Measurements from ENCODE around the gene MS4A6A.
"Not testable (repeated sequence)": the region's sequence is repeated elsewhere in the genome, so short reads cannot be mapped to it uniquely, and the experiment has no call there.

MS4A6A gene, protein sequence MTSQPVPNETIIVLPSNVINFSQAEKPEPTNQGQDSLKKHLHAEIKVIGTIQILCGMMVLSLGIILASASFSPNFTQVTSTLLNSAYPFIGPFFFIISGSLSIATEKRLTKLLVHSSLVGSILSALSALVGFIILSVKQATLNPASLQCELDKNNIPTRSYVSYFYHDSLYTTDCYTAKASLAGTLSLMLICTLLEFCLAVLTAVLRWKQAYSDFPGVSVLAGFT

DNA sequence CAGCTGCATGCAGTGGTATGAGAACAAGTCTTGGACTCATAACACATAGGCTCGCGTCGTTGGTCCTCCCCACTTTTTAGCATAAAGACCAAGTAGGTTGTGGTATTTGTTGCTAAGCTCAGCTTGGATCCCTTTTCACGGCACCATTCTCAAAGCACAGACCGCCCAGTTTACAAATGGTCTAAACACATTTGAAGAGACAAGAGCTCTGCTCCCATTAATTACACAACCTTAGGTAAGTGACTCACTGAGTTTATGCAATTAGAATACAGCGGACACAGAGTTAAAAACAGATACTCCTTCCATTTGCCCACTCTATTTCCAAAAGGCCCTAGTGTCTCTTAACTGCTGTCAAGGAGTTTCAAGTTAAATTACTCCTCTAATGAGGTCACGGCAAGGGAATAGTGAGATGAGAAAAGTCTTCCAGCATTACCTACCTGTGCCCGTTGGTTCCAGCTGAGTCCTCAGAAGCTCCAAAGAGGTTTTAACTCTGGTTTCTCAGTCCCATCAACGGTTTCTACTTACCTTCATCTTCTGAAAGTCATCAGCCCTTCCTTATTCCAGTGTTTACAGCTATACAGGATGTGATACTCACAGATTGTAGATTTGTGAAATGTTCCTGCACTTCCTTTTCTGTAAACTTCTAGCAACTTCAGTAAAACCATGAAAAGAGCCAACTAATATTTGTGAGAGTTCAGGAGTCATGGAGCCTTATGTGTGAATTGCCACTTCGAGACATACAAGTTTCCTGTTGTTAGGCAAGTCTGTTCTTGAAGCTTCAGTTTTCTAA lies at the start of gene MS4A6A:
Gene MS4A6A, minus strand, starts transcription at position 543 of the 790 bp plus-strand sequence. CDS start 1,356 bp downstream, outside the sequence.
- DNase-seq = no peak

DNA sequence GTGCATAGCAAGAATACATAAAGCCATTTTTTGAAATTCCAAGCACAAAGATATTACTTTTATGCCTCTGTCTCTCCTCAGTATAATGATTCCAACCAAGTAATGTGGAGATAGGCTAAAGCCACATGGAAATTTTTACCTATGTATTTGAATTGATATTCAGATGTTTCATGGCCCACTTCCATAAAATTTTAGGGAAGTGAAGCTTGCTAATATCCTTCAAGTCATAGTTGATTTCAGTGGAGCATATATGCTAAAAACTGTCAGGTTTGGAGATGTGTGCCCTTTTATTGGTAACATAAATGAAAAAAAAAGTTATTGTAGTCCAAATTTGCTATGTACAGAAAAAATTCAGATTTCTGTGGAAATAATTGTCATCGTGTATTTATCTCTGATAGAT lies 47.8 kb upstream of the MS4A6A start:
- DNase-seq = no peak

DNA sequence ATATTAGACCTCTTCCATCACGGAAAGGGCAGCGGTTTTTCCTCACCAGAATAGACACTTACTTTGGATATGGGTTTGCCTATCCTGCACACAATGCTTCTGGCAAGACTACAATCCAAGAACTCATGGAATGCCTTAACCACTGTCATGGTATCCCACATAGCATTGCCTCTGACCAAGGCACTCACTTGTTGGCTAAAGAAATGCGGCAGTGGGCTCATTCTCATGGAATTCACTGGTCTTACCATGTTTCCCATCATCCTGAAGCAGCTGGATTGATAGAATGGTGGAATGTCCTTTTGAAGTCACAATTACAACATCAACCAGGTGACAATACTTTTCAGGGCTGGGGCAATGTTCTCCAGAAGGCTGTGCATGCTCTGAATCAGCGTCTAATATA lies 39.3 kb upstream of the MS4A6A start:
- DNase-seq = no peak

DNA sequence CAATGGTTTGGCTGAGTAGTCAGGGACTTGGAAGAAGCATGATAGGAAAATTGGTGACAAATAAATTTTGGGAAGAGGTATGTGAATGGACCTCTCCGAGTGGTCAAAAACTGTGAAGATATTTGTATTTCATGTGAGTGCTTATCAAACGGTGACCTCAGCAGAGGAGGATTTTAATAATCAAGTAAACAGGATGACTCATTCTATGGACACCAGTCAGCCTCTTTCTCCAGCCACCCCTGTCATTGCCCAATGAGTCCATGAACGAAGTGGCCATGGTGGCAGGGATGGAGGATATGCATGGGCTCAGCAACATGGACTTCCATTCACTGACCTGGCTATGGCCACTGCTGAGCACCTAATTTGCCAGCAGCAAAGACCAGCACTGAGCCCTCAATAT lies 38.8 kb upstream of the MS4A6A start:
- DNase-seq = no peak

DNA sequence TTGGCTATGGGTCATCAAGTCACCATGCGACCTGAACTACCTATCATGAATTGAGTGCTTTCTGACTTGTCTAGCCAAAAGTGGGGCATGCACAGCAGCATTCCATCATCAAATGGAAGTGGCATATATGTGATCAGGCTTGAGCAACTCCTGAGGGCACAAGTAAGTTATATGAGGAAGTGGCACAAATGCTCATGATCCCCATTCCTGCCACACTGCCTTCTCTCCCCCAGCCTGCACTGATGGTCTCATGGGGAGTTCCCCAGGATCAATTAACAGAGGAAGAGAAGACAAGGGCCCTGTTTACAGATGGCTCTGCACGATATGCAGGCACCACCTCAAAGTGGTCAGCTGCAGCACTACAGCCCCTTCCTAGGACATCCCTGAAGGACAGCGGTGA lies 38.3 kb upstream of the MS4A6A start:
- DNase-seq = no peak

DNA sequence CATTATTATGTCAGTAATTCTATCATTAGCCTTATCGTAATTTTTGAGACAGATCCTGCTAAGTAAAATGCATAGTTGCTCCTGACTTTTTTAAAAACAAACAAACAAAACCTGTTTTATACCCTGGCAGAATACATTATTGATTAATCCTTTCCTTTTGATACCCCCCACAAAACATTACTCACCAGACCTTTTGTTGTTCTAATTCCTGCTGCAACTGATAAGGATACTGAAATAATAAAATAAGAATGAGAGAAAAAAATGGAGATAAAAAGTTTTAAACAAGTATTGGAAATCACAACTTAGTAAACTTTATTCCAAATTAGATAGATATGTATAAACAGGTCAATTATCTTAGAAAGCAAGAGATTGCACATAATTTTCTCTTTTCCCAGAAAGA lies 31.5 kb upstream of the MS4A6A start:
- no peak for DNase-seq

DNA sequence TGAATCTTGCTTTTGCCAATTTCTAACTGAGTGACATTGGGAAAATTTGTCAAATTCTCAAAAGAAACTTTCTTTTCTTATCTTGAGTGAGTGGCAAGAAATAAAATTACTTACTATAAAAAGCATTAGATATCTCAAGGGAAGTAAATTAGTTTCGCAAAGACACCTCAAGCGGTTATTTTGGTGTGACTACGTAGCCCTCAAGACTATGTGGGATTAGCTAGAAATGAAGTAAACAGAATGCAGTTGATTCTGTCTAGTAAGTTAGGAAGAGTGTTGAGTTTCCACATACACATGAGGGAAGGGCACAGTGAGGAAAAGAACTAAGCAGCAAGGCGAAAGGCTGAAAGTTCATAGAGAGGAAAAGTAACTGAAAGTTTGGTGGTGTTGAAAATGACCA lies 28.3 kb upstream of the MS4A6A start:
- DNase-seq = no peak

DNA sequence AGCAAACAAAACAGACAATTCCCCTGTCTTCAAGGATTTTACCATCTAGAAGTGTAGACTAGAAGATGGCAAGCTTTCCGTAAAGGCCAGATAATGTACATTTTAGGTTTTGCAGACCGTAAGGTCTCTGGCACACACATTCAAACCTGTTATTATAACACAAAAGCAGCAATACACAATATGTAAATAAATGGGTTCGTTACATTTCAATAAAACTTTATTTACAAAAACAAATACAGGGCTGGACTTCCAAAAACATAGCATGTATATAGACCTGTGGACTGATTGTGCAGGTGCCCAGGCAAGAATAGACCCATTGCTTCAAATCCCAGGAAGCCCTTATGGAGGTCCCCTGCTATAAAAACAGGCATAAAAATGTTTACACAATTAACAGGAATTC lies 27.1 kb upstream of the MS4A6A start:
- DNase-seq = no peak

DNA sequence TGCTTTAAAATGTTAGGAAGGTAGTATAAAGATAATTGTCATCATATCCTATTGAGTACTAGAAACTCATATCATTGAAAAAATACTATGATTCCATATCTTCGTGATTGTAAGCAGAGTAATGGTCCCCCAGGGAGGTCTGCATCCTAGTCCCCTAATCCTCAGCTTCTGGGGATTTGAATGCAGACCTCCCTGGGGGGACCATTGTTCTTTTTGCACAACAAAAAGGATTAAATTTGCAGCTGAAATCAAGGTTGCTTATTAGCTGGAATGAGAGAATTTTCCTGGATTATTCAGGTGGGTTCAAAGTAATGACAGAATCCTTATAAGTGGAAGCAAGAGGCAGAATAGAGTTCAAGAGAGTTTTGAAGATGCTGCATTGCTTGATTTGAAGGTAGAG lies 26.1 kb upstream of the MS4A6A start:
- no peak for DNase-seq

DNA sequence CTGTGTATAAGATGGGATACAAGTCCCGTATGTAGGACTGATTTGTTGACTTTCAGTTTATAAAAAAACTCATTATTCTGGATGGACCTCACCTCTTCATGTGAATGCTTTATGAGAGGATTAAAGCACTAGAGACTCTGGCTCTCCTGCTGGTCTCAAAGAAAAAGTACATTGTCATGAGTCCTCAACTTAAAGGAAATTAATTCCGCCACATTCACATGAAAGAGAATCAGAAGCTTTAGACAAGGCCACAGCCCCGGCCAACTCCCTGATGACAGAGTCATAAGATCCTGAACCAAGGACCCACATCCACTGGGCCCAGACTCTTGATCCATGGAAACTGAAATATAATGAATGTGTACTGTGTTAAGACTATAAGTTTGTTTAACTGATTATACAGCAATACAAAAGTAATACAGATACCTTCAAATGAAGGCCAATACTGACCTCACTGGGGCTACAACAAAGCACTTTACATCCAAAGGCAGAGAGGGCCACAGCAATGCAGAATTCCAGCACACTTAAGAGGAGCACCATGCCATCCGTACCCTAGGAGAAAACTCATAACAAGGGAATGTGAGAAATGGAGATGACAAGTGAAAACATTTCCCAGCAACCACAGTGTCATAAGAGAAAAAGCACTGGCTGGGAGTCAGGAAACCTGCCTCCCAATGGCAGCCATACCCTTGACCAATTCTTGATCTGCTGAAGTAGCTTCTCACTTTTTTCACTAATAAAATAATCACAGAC lies 25.4 kb upstream of the MS4A6A start:
- no peak for DNase-seq

DNA sequence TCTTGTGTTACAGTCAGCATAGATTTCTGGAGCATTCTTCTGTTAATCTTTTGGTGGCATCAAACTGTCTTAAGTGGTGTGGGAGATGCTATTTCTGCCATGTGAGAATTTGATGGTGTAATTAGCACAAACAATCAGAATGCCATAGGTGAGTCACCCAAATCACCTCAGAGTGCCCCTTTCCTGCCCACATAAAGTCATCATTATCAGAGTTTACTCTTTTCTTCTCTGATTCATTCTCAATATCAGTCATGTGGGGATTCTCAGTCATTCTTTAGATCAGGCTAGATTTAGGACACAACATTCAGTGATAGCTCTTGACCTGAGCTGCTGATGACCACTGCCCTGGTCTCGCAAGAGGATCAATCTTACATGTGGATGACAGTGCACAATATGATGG lies 23.7 kb upstream of the MS4A6A start:
- no peak for DNase-seq

DNA sequence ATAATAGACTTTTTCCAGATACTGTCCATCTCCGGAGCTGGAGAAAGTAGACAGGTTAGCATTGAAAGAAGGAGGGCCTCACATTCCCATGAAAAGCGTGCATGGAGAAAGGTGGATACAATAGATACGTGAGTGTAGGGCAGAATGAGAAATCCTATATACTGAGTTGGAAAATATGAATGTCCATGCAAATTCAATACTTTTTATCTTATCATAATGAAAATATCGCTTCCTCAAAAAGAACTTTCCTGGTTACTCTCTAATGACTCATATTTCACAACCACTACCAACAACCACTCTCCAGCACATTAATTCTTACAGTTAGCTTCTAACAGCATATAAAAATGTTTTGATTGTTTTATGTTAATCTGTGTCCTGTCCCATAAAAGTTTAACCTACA lies 22.0 kb upstream of the MS4A6A start:
- DNase-seq = no peak

DNA sequence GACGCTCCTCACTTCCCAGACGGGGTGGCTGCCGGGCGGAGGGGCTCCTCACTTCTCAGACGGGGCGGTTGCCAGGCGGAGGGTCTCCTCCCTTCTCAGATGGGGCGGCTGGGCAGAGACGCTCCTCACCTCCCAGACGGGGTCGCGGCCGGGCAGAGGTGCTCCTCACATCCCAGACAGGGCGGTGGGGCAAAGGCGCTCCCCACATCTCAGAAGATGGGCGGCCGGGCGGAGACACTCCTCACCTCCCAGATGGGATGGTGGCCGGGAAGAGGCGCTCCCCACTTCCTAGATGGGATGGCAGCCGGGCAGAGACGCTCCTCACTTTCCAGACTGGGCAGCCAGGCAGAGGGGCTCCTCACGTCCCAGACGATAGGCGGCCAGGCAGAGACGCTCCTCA lies 18.5 kb upstream of the MS4A6A start:
- DNase-seq = not testable (repeated sequence)

DNA sequence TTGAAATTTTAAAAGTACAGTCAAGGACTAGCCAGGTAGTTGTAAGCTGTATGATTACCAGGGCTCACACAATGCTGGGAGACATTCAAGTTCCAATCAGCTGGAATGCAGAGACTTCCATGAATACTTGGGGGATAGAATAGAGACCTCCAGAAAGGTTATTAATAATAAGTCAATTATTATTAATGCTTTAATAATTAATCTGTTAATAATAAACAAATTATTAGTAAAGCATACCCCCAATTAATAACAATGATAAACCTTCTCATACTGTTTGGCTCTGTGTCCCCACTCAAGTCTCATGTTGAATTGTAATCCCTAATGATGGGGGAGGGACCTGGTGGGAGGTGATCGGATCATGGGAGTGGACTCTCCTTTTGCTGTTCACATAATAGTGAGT lies 14.6 kb upstream of the MS4A6A start:
- DNase-seq = no peak

DNA sequence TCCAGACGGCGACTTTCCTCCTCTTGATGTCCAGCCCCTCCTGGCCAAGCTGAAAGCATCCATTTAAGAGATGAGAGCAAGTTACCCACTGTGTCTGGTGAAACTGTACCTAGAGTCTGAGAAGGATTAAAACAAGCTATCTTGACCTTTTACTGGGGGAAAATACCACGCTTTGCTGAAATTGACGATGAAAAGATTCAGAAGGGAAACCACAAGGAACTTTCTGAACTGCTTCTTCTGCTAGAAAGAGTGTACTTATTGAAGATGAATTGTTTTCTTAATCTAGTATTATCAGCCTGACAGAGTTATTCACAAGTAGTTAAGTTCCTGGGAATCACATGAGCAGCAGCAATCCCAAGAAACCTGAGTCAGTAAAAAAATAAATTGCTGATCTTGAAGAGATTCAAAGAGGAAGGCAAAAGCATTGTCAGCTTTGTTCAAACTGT lies 13.1 kb upstream of the MS4A6A start:
- no peak for DNase-seq

DNA sequence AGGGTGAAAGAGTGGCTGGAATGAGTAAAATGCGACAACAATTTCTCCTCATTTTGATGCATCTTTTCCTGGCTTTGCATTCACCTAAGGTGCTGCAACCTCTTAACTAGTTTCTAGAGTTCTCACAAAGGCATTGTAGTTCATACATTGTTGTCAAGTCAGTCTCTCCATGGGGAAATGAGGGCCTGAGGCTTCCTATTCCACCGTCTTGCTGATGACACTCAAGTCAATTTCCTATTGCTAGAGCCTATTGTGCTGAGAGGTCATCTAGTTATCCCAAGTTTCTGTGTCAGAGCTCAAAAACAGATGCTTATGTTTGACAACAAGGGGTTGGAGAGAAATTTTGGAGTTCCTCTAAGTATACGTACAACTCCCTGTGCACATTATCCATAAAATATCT lies 11.6 kb upstream of the MS4A6A start:
- no peak for DNase-seq

DNA sequence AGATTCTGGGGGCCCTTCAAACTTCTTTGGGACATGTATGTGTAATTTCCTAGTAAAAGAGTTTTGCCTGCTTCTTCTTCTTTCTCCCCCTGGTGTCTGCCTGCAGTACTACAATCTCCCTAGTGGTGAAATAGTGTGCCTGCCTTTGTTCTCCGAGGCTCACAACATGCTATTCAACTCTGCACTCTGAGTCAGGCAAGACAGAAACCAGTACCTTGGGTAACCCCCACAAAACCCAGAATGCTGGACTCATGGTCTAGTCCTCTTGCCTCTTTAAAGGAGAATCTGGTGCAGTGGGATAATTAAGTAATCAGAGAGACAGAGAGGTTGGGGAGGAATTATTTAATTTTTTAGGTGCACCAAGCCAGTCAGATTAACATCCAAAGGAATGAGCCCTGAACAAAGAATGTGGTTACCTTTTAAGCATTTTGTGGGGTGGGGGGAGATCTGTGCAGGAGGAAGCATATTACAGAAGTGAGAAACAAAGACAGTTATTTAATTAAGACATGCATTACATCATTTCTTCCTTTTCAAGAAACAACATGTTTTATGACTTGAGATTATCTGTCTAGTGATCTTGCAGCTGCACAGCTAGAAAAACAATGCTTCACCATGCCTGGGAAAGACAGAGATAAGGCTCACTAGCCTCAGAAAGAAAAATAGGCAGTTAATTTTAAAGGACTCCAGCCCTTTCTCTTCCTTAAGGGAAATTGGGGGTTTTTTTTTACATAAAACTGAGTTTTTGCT lies 11.0 kb upstream of the MS4A6A start:
- peak in 1 of 2 experiments; percentile 29 for DNase-seq

DNA sequence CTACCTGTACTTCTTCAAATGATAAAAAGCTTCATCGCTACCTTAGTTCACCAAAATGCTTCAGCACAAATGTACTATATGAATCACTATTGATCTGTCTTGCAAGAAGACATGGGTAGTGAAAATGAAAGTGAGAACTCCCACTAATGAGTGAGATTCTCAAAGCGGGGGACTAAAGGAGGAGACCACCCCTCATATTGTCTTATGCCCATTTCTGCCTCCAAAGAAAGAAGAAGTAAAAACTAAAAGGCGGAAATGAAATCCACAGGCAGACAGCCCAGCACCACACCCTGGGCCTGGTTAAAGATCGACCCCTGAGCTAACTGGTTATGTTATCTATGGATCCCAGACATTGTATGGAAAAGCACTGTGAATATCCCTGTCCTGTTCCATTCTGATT lies 9.7 kb upstream of the MS4A6A start:
- not testable (repeated sequence) for DNase-seq

DNA sequence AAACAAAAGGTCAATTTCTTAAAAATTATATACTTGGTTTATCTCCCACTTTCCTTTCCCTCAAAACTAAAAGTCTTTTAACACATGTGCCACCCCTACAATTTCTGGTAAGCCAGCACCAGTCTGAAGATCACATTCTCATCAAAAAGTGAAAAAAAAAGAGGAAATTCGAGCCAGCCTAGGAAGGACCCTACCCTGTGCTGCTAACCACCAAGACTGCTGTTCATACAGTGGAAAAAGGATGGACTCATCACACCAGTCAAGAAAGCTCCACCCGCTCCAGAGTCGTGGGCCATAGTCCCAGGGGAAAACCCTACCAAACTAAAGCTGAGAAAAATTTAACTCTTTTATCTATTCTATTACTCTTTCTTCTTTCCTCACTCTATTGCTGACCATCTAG lies 5.6 kb upstream of the MS4A6A start:
- DNase-seq = not testable (repeated sequence)

DNA sequence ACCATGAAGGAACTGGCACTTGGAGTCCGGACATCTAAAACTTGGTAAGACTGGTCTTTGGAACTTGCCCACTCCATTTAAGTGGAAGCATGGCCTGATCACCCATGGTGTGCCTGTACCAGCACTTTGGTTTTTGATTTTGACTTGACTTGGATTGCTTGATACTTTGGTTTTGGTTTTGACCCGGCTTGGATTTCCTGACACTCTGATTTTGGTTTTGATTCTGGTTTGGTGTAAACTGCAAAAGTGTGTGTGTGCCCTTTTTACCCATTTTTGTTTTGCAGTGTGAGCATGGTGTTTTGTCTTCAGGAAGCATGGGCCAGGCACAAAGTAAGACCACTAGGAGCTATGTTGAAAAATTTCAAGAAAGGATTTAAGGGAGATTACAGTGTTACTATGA lies 3.2 kb upstream of the MS4A6A start:
- not testable (repeated sequence) for DNase-seq

DNA sequence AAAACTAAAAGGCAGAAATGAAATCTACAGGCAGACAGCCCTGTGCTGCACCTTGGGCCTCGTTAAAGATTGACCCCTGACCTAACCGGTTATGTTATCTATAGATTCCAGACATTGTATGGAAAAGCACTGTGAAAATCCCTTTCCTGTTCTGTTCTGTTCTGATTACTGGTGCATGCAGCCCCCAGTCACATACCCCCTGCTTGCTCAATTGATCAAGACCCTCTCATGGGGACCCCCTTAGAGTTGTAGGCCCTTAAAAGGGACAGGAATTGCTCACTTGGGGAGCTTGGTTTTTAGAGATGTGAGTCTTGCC lies 2.6 kb upstream of the MS4A6A start:
- DNase-seq = not testable (repeated sequence)

DNA sequence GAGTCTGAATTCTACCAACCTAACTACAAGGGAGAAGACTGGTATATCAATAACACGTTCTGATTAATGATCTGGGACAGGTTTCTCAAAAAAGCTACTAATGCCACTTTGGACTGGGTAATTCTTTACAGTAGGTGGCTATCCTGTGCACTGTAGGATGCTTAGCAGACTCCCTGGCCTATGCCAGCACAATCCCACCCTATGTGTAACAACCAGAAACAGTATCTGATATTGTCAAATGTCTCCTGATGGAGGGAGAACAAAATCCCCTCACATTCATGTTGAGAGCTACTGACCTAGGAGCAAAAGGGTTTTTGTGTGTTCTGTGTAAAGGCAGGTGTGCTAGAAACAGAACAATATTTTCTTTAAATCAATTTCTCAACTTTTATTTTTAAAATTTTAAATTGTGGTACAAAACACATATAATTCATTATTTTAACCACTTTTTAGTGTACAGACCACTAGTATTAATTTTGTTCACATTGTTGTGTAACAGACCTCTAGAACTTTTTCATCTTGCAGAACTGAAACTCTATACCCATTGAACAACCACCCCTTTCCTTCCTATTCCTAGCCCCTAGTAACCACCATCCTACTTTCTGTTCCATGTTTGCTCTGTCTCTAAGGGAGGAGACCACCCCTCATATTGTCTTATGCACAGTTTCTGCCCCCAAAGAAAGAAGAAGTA lies 2.1 kb upstream of the MS4A6A start:
- DNase-seq = no peak

All from NCI-H524 (cell line).